Measurements from ENCODE around the gene SH3BGR. TPM values are rescaled to one million over a fixed set of nuclear protein-coding genes. Genes with fewer than 3 reads are reported as not detected.

Gene SH3BGR
- polyA plus RNA-seq, 2 donors, result 4.9 TPM

GRCh38 chr21:39454949-39455668, 3.3 kb downstream of the SH3BGR start:
- Histone ChIP-seq H3K27me3 (ENCODE audit: control insufficient read depth in 1 of 2, insufficient read depth in 2 of 2, low read length in 2 of 2) (no peaks in the 10 kb centered on the region), H3K27ac (ENCODE audit: low read depth in 2 of 2, low read length in 1 of 2) (no peak overlapping the region), H3K9me3 (ENCODE audit: control insufficient read depth in 2 of 2, insufficient read depth in 1 of 2, low read depth in 1 of 2, low read length in 1 of 2) (no peaks in the 10 kb centered on the region), H3K4me3 (ENCODE audit: low read depth in 1 of 2, low read length in 2 of 2) (no peak overlapping the region), H3K4me1 (ENCODE audit: control insufficient read depth in 2 of 2, insufficient read depth in 2 of 2, low read length in 1 of 2) (no peaks in the 10 kb centered on the region), H3K36me3 (ENCODE audit: control insufficient read depth in 2 of 2, insufficient read depth in 2 of 2, low read length in 1 of 2) (no peaks in the 10 kb centered on the region)
- 69% methylated on average over 6 of the region's 6 CpGs for WGBS, 2 donors

- no peaks in the 10 kb centered on the region for H3K36me3 ChIP-seq (ENCODE audit: control insufficient read depth in 2 of 2, insufficient read depth in 2 of 2, low read length in 1 of 2)
- H3K9me3 ChIP-seq (ENCODE audit: control insufficient read depth in 2 of 2, insufficient read depth in 1 of 2, low read depth in 1 of 2, low read length in 1 of 2), result no peaks in the 10 kb centered on the region
- no peaks in the 10 kb centered on the region for H3K4me1 ChIP-seq (ENCODE audit: control insufficient read depth in 2 of 2, insufficient read depth in 2 of 2, low read length in 1 of 2)
- WGBS, 2 donors, result 83 to 88% methylated on average over 3 of the region's 3 CpGs
- no peak overlapping the region for H3K27ac ChIP-seq (ENCODE audit: low read depth in 2 of 2, low read length in 1 of 2)
- no peak overlapping the region for H3K4me3 ChIP-seq (ENCODE audit: low read depth in 1 of 2, low read length in 2 of 2)
- H3K27me3 ChIP-seq (ENCODE audit: control insufficient read depth in 1 of 2, insufficient read depth in 2 of 2, low read length in 2 of 2), result no peaks in the 10 kb centered on the region
Observed at GRCh38 chr21:39456665-39457064, 4.9 kb downstream of the SH3BGR start.

- H3K27ac ChIP-seq (ENCODE audit: low read depth in 2 of 2, low read length in 1 of 2), result no peak overlapping the region
- no peak overlapping the region for H3K4me3 ChIP-seq (ENCODE audit: low read depth in 1 of 2, low read length in 2 of 2)
- no peaks in the 10 kb centered on the region for H3K27me3 ChIP-seq (ENCODE audit: control insufficient read depth in 1 of 2, insufficient read depth in 2 of 2, low read length in 2 of 2)
- H3K9me3 ChIP-seq (ENCODE audit: control insufficient read depth in 2 of 2, insufficient read depth in 1 of 2, low read depth in 1 of 2, low read length in 1 of 2), result no peaks in the 10 kb centered on the region
- WGBS, 2 donors, result 77 to 79% methylated on average over 3 of the region's 3 CpGs
- no peaks in the 10 kb centered on the region for H3K4me1 ChIP-seq (ENCODE audit: control insufficient read depth in 2 of 2, insufficient read depth in 2 of 2, low read length in 1 of 2)
- H3K36me3 ChIP-seq (ENCODE audit: control insufficient read depth in 2 of 2, insufficient read depth in 2 of 2, low read length in 1 of 2), result no peaks in the 10 kb centered on the region
Observed at GRCh38 chr21:39461419-39461818, 9.6 kb downstream of the SH3BGR start.

GRCh38 chr21:39463308-39463707, 11.5 kb downstream of the SH3BGR start:
- no peak overlapping the region for H3K27ac ChIP-seq (ENCODE audit: low read depth in 2 of 2, low read length in 1 of 2)
- H3K9me3 ChIP-seq (ENCODE audit: control insufficient read depth in 2 of 2, insufficient read depth in 1 of 2, low read depth in 1 of 2, low read length in 1 of 2), result no peaks in the 10 kb centered on the region
- WGBS, 2 donors, result 82 to 83% methylated on average over 3 of the region's 3 CpGs
- H3K4me3 ChIP-seq (ENCODE audit: low read depth in 1 of 2, low read length in 2 of 2), result no peak overlapping the region
- no peaks in the 10 kb centered on the region for H3K36me3 ChIP-seq (ENCODE audit: control insufficient read depth in 2 of 2, insufficient read depth in 2 of 2, low read length in 1 of 2)
- no peaks in the 10 kb centered on the region for H3K27me3 ChIP-seq (ENCODE audit: control insufficient read depth in 1 of 2, insufficient read depth in 2 of 2, low read length in 2 of 2)
- no peaks in the 10 kb centered on the region for H3K4me1 ChIP-seq (ENCODE audit: control insufficient read depth in 2 of 2, insufficient read depth in 2 of 2, low read length in 1 of 2)

GRCh38 chr21:39466584-39466983, 14.8 kb downstream of the SH3BGR start:
- Histone ChIP-seq H3K36me3 (ENCODE audit: control insufficient read depth in 2 of 2, insufficient read depth in 2 of 2, low read length in 1 of 2) (no peaks in the 10 kb centered on the region), H3K9me3 (ENCODE audit: control insufficient read depth in 2 of 2, insufficient read depth in 1 of 2, low read depth in 1 of 2, low read length in 1 of 2) (no peaks in the 10 kb centered on the region), H3K27me3 (ENCODE audit: control insufficient read depth in 1 of 2, insufficient read depth in 2 of 2, low read length in 2 of 2) (no peaks in the 10 kb centered on the region), H3K27ac (ENCODE audit: low read depth in 2 of 2, low read length in 1 of 2) (no peak overlapping the region), H3K4me3 (ENCODE audit: low read depth in 1 of 2, low read length in 2 of 2) (no peak overlapping the region), H3K4me1 (ENCODE audit: control insufficient read depth in 2 of 2, insufficient read depth in 2 of 2, low read length in 1 of 2) (no peaks in the 10 kb centered on the region)

GRCh38 chr21:39467746-39468145, 16.0 kb downstream of the SH3BGR start:
- no peaks in the 10 kb centered on the region for H3K36me3 ChIP-seq (ENCODE audit: control insufficient read depth in 2 of 2, insufficient read depth in 2 of 2, low read length in 1 of 2)
- no peaks in the 10 kb centered on the region for H3K9me3 ChIP-seq (ENCODE audit: control insufficient read depth in 2 of 2, insufficient read depth in 1 of 2, low read depth in 1 of 2, low read length in 1 of 2)
- no peak overlapping the region for H3K27ac ChIP-seq (ENCODE audit: low read depth in 2 of 2, low read length in 1 of 2)
- WGBS, 2 donors, result 78 to 85% methylated on average over 3 of the region's 3 CpGs
- H3K4me3 ChIP-seq (ENCODE audit: low read depth in 1 of 2, low read length in 2 of 2), result no peak overlapping the region
- no peaks in the 10 kb centered on the region for H3K4me1 ChIP-seq (ENCODE audit: control insufficient read depth in 2 of 2, insufficient read depth in 2 of 2, low read length in 1 of 2)
- H3K27me3 ChIP-seq (ENCODE audit: control insufficient read depth in 1 of 2, insufficient read depth in 2 of 2, low read length in 2 of 2), result no peaks in the 10 kb centered on the region

- Histone ChIP-seq H3K27ac (ENCODE audit: low read depth in 2 of 2, low read length in 1 of 2) (no peak overlapping the region), H3K9me3 (ENCODE audit: control insufficient read depth in 2 of 2, insufficient read depth in 1 of 2, low read depth in 1 of 2, low read length in 1 of 2) (no peaks in the 10 kb centered on the region), H3K4me1 (ENCODE audit: control insufficient read depth in 2 of 2, insufficient read depth in 2 of 2, low read length in 1 of 2) (no peaks in the 10 kb centered on the region), H3K36me3 (ENCODE audit: control insufficient read depth in 2 of 2, insufficient read depth in 2 of 2, low read length in 1 of 2) (no peaks in the 10 kb centered on the region), H3K27me3 (ENCODE audit: control insufficient read depth in 1 of 2, insufficient read depth in 2 of 2, low read length in 2 of 2) (no peaks in the 10 kb centered on the region), H3K4me3 (ENCODE audit: low read depth in 1 of 2, low read length in 2 of 2) (no peak overlapping the region)
- WGBS, 2 donors, result 79 to 84% methylated on average over 1 of the region's 1 CpG
Observed at GRCh38 chr21:39468559-39468958, 16.8 kb downstream of the SH3BGR start.

GRCh38 chr21:39471598-39471997, 19.8 kb downstream of the SH3BGR start:
- Histone ChIP-seq H3K27ac (ENCODE audit: low read depth in 2 of 2, low read length in 1 of 2) (no peak overlapping the region), H3K4me1 (ENCODE audit: control insufficient read depth in 2 of 2, insufficient read depth in 2 of 2, low read length in 1 of 2) (no peaks in the 10 kb centered on the region), H3K27me3 (ENCODE audit: control insufficient read depth in 1 of 2, insufficient read depth in 2 of 2, low read length in 2 of 2) (no peaks in the 10 kb centered on the region), H3K4me3 (ENCODE audit: low read depth in 1 of 2, low read length in 2 of 2) (no peak overlapping the region), H3K36me3 (ENCODE audit: control insufficient read depth in 2 of 2, insufficient read depth in 2 of 2, low read length in 1 of 2) (no peaks in the 10 kb centered on the region), H3K9me3 (ENCODE audit: control insufficient read depth in 2 of 2, insufficient read depth in 1 of 2, low read depth in 1 of 2, low read length in 1 of 2) (no peaks in the 10 kb centered on the region)
- 90 to 96% methylated on average over 3 of the region's 3 CpGs for WGBS, 2 donors

- no peaks in the 10 kb centered on the region for H3K9me3 ChIP-seq (ENCODE audit: control insufficient read depth in 2 of 2, insufficient read depth in 1 of 2, low read depth in 1 of 2, low read length in 1 of 2)
- H3K27ac ChIP-seq (ENCODE audit: low read depth in 2 of 2, low read length in 1 of 2), result no peak overlapping the region
- H3K4me3 ChIP-seq (ENCODE audit: low read depth in 1 of 2, low read length in 2 of 2), result no peak overlapping the region
- H3K27me3 ChIP-seq (ENCODE audit: control insufficient read depth in 1 of 2, insufficient read depth in 2 of 2, low read length in 2 of 2), result no peaks in the 10 kb centered on the region
- H3K4me1 ChIP-seq (ENCODE audit: control insufficient read depth in 2 of 2, insufficient read depth in 2 of 2, low read length in 1 of 2), result no peaks in the 10 kb centered on the region
- WGBS, 2 donors, result 83 to 85% methylated on average over 4 of the region's 4 CpGs
- H3K36me3 ChIP-seq (ENCODE audit: control insufficient read depth in 2 of 2, insufficient read depth in 2 of 2, low read length in 1 of 2), result no peaks in the 10 kb centered on the region
Observed at GRCh38 chr21:39472786-39473185, 21.0 kb downstream of the SH3BGR start.

GRCh38 chr21:39474611-39475010, 22.8 kb downstream of the SH3BGR start:
- 87 to 94% methylated on average over 2 of the region's 2 CpGs for WGBS, 2 donors
- Histone ChIP-seq H3K27me3 (ENCODE audit: control insufficient read depth in 1 of 2, insufficient read depth in 2 of 2, low read length in 2 of 2) (no peaks in the 10 kb centered on the region), H3K4me3 (ENCODE audit: low read depth in 1 of 2, low read length in 2 of 2) (no peak overlapping the region), H3K36me3 (ENCODE audit: control insufficient read depth in 2 of 2, insufficient read depth in 2 of 2, low read length in 1 of 2) (no peaks in the 10 kb centered on the region), H3K9me3 (ENCODE audit: control insufficient read depth in 2 of 2, insufficient read depth in 1 of 2, low read depth in 1 of 2, low read length in 1 of 2) (no peaks in the 10 kb centered on the region), H3K27ac (ENCODE audit: low read depth in 2 of 2, low read length in 1 of 2) (no peak overlapping the region), H3K4me1 (ENCODE audit: control insufficient read depth in 2 of 2, insufficient read depth in 2 of 2, low read length in 1 of 2) (no peaks in the 10 kb centered on the region)

All from esophagus (tissue), 2 donors.